ENCODE data around the gene TMEM247.

The TMEM247 gene

GRCh38 chr2:46479265-46479664 lies at the start of gene TMEM247:
TSS of gene TMEM247 (plus strand) at chr2:46479565.
- DNase-seq = no peak

GRCh38 chr2:46430413-46430812 lies 49.0 kb upstream of the TMEM247 start:
- no peak for DNase-seq

- no peak for DNase-seq
Observed at GRCh38 chr2:46430992-46431391, 48.4 kb upstream of the TMEM247 start.

GRCh38 chr2:46431481-46432235 lies 47.7 kb upstream of the TMEM247 start:
- DNase-seq = no peak

GRCh38 chr2:46434851-46435273 lies 44.5 kb upstream of the TMEM247 start:
- no peak for DNase-seq

- no peak for DNase-seq
Observed at GRCh38 chr2:46435353-46435752, 44.0 kb upstream of the TMEM247 start.

GRCh38 chr2:46435796-46436360 lies 43.5 kb upstream of the TMEM247 start:
- no peak for DNase-seq

GRCh38 chr2:46436800-46437199 lies 42.6 kb upstream of the TMEM247 start:
- no peak for DNase-seq

GRCh38 chr2:46438102-46438501 lies 41.3 kb upstream of the TMEM247 start:
- DNase-seq = no peak

GRCh38 chr2:46438794-46439193 lies 40.6 kb upstream of the TMEM247 start:
- DNase-seq = no peak

- no peak for DNase-seq
Observed at GRCh38 chr2:46439582-46439981, 39.8 kb upstream of the TMEM247 start.

- no peak for DNase-seq
Observed at GRCh38 chr2:46441838-46442712, 37.3 kb upstream of the TMEM247 start.

- DNase-seq = no peak
Observed at GRCh38 chr2:46444732-46445131, 34.6 kb upstream of the TMEM247 start.

GRCh38 chr2:46445556-46445955 lies 33.8 kb upstream of the TMEM247 start:
- no peak for DNase-seq

- DNase-seq = no peak
Observed at GRCh38 chr2:46446871-46447568, 32.3 kb upstream of the TMEM247 start.

- DNase-seq = no peak
Observed at GRCh38 chr2:46447649-46448048, 31.7 kb upstream of the TMEM247 start.

GRCh38 chr2:46448111-46448510 lies 31.3 kb upstream of the TMEM247 start:
- DNase-seq = no peak

- DNase-seq = no peak
Observed at GRCh38 chr2:46448641-46449040, 30.7 kb upstream of the TMEM247 start.

- no peak for DNase-seq
Observed at GRCh38 chr2:46449700-46450099, 29.7 kb upstream of the TMEM247 start.

GRCh38 chr2:46451131-46451711 lies 28.1 kb upstream of the TMEM247 start:
- DNase-seq = no peak

- no peak for DNase-seq
Observed at GRCh38 chr2:46456789-46457188, 22.6 kb upstream of the TMEM247 start.

- DNase-seq = no peak
Observed at GRCh38 chr2:46458763-46459500, 20.4 kb upstream of the TMEM247 start.

Measured in NCI-H748 treated with DMSO at 0.1 percent for 48 hours (cell line).